ENCODE measurements around the gene ZMYND8. TPM values are rescaled to one million over a fixed set of nuclear protein-coding genes. Genes with fewer than 3 reads are reported as not detected.
A peak's percentile ranks its signal among the peaks of the same experiment; 100 is the strongest.

The ZMYND8 gene
- total RNA-seq, 1 donor from 2014 or later = 37.9 TPM

DNA sequence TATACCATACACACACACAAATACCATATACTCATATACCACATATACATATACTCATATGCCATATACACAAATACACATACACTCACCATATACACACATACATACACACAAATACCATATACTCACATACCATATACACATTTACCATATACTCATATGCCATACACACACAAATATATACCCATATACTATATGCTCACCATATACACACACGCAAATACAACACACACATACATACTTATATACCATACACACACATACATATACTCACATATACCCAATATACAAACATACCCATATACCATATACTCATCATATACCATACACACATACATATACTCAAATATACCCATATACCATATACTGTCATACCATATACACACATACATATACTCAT is 99.2 kb downstream of the ZMYND8 start:
- Histone ChIP-seq H3K27me3 (ENCODE audit: low read depth) (no peaks in the 10 kb centered on the region), H3K4me3 (no peak overlapping the region), H3K4me1 (peaks cover 65% of the 10 kb centered on the region), H3K36me3 (peaks cover 26% of the 10 kb centered on the region), H3K27ac (replicated peaks) (peak overlapping the region; percentile 79), H3K9me3 (replicated peaks) (no peaks in the 10 kb centered on the region)
- intact Hi-C loops (cut with micrococcal nuclease) = no loop called here
- DNase-seq = no peak
- TF ChIP-seq, protein P1, sequence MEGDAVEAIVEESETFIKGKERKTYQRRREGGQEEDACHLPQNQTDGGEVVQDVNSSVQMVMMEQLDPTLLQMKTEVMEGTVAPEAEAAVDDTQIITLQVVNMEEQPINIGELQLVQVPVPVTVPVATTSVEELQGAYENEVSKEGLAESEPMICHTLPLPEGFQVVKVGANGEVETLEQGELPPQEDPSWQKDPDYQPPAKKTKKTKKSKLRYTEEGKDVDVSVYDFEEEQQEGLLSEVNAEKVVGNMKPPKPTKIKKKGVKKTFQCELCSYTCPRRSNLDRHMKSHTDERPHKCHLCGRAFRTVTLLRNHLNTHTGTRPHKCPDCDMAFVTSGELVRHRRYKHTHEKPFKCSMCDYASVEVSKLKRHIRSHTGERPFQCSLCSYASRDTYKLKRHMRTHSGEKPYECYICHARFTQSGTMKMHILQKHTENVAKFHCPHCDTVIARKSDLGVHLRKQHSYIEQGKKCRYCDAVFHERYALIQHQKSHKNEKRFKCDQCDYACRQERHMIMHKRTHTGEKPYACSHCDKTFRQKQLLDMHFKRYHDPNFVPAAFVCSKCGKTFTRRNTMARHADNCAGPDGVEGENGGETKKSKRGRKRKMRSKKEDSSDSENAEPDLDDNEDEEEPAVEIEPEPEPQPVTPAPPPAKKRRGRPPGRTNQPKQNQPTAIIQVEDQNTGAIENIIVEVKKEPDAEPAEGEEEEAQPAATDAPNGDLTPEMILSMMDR (IDR thresholded peaks at IDR 0.05; ENCODE audit: borderline replicate concordance) = no peak

DNA sequence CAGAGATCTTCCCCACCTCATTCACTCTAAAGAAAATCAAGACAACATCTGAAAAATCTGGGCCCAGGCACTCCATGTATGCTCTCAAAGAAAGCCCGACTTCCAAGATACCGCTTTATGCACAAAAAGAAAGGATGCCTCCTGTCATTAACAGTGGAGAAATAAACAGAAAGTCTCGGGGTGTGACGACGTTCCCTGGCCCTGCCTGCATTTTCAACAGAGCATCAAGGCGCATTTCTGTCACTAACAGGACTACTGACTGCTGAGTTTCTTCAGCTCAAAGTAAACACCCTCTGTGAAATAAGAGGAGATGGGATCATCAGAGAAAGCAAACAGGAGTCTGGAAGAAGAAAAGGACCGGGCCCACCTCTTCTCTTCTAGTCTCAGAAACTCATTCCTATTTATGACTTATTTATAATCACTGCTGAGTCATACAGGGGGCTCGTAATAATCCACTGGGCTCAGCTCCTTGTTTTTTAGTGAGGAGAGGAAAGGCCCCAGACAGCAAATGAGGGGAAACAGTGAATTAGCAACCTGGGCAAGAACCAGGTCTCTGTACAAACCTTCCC is 99.7 kb downstream of the ZMYND8 start:
- TF ChIP-seq, protein P1 (IDR thresholded peaks at IDR 0.05; ENCODE audit: borderline replicate concordance) = no peak
- no peak overlapping the region for H3K4me3 ChIP-seq
- H3K9me3 ChIP-seq (replicated peaks) = no peaks in the 10 kb centered on the region
- peaks cover 69% of the 10 kb centered on the region for H3K4me1 ChIP-seq
- no peaks in the 10 kb centered on the region for H3K27me3 ChIP-seq (ENCODE audit: low read depth)
- H3K36me3 ChIP-seq = peaks cover 22% of the 10 kb centered on the region
- intact Hi-C loops (cut with micrococcal nuclease) = no loop called here
- peak overlapping the region; percentile 79 for H3K27ac ChIP-seq (replicated peaks)
- DNase-seq = no peak

DNA sequence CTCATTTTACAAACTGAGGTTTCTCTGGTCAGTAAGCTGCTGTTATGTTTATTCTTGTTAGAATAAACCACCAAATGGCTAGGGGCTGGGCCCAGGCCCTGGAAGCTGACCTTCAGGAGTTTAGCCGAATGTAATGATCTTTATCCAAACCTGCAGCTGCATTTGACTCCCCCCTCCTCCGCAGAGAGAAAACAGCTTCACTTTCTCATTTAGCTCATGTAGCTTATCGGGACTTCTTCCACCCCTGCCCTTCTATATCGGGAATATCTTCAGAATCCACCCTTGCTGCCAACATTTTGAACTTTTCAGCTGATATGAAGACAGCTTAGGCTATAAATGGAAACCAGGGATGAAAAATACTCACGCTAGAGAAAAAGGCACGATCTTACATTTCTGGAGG is 102.6 kb downstream of the ZMYND8 start:
- H3K27me3 ChIP-seq (ENCODE audit: low read depth) = no peaks in the 10 kb centered on the region
- H3K27ac ChIP-seq (replicated peaks) = peak overlapping the region; percentile 74
- H3K9me3 ChIP-seq (replicated peaks) = no peaks in the 10 kb centered on the region
- H3K4me3 ChIP-seq = peak overlapping the region; percentile 31
- DNase-seq = no peak
- H3K36me3 ChIP-seq = peaks cover 31% of the 10 kb centered on the region
- H3K4me1 ChIP-seq = peaks cover 64% of the 10 kb centered on the region
- TF ChIP-seq, protein P1 (IDR thresholded peaks at IDR 0.05; ENCODE audit: borderline replicate concordance) = no peak
- intact Hi-C loops (cut with micrococcal nuclease) = no loop called here

DNA sequence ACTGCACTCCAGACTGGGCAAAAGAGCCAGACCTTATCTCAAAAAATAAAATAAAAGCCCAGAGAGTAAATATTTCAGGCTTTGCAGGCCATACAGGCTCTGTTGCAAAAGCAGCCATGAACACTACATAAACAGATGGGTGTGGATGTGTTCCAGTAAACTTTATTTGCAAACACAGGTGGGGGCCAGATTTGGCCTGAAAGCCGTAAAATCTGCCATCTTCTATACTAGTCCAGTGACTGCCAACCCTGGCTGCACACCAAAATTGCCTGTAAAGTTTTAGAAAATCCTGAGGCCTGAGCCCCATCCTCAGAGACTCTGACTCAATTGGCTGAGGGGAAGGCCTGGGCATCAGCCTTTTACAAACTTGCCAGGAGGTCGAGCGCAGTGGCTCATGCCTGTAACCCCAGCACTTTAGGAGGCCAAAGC is 103.6 kb downstream of the ZMYND8 start:
- Histone ChIP-seq H3K4me3 (no peak overlapping the region), H3K9me3 (replicated peaks) (no peaks in the 10 kb centered on the region), H3K27me3 (ENCODE audit: low read depth) (no peaks in the 10 kb centered on the region), H3K27ac (replicated peaks) (peak overlapping the region; percentile 74), H3K36me3 (peaks cover 41% of the 10 kb centered on the region), H3K4me1 (peaks cover 54% of the 10 kb centered on the region)
- TF ChIP-seq, protein P1 (IDR thresholded peaks at IDR 0.05; ENCODE audit: borderline replicate concordance) = no peak
- DNase-seq = no peak
- intact Hi-C loops (cut with micrococcal nuclease) = no loop called here

DNA sequence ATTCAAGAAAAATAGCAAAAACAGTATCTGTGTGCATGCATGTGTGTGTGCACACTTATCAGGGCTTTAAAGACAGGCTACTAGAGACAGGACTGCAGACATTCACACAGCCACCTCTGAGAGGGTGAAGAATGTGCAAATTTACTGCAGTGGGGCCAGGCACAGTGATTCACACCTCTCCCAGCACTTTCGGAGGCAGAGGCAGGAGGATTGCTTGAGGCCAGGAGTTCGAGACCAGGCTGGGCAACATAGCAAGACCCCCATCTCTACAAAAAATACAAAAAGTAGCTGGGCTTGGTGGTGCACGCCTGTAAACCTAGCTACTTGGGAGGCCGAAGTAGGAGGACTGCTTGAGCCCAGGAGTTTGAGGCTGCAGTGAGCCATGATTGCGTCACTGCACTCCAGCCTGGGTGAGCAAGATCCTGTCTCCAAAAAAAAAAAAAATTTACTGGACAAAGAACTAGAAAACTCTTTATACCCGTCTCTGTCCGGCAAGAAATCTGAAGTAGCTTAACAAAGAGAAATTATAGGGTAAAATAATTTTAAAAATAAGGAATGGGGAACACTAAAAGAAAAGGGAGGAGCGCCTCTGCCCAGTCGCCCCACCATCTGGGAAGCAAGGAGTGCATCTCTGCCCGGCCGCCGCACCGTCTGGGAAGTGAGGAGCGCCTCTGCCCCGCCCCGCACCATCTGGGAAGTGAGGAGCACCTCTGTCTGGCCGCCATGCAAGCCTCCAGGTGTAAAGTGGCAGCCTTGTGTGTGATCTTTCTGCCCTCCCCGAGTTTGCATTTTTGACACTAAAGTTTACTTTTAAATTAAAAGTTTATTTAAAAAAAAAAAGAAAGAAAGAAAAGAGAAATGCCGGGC is 105.1 kb downstream of the ZMYND8 start:
- TF ChIP-seq, protein P1 (IDR thresholded peaks at IDR 0.05; ENCODE audit: borderline replicate concordance) = no peak
- Histone ChIP-seq H3K27ac (replicated peaks) (no peak overlapping the region), H3K9me3 (replicated peaks) (no peaks in the 10 kb centered on the region), H3K4me1 (peaks cover 48% of the 10 kb centered on the region), H3K4me3 (no peak overlapping the region), H3K27me3 (ENCODE audit: low read depth) (no peaks in the 10 kb centered on the region), H3K36me3 (peaks cover 56% of the 10 kb centered on the region)
- intact Hi-C loops (cut with micrococcal nuclease) = no loop called here
- no peak for DNase-seq

All from left ventricle myocardium inferior (tissue), 1 donor.